Mesothelial cell of epicardium (in vitro differentiated cells): ENCODE measurements around the gene ST7L. TPM values are rescaled to one million over a fixed set of nuclear protein-coding genes. Genes with fewer than 3 reads are reported as not detected.

ENCODE experiments used
- DNase-seq, 2 experiments: peaks; one replicate each; pipeline ENCODE4 v3.0.0; 2021; ENCODE audit warnings: low spot score in 2 of 2; ENCODE audit not compliant: unreplicated experiment in 2 of 2
- H3K27ac Mint-ChIP-seq: 2 replicates; pipeline ENCODE4 v1.8.0; 2021; ENCODE audit warnings: mixed read lengths
- H3K27me3 Mint-ChIP-seq: 2 replicates; pipeline ENCODE4 v1.8.0; 2021; ENCODE audit warnings: low read depth, mixed read lengths
- H3K36me3 Mint-ChIP-seq: 2 replicates; pipeline ENCODE4 v1.8.0; 2021; ENCODE audit warnings: mixed read lengths
- H3K4me1 Mint-ChIP-seq: 2 replicates; pipeline ENCODE4 v1.8.0; 2021; ENCODE audit warnings: mixed read lengths
- H3K4me3 Mint-ChIP-seq: 2 replicates; pipeline ENCODE4 v1.8.0; 2021; ENCODE audit warnings: mild to moderate bottlenecking, moderate library complexity, mixed read lengths
- H3K9me3 Mint-ChIP-seq: 2 replicates; pipeline ENCODE4 v1.8.0; 2021; ENCODE audit warnings: mixed read lengths
- CTCF ChIP-seq: fragments of 200-600 bp; sonication (generic); IDR thresholded peaks from one replicate; pipeline ENCODE4 v1.5.0; 2021; ENCODE audit warnings: antibody characterized with exemption; ENCODE audit not compliant: unreplicated experiment
- total RNA-seq: library from RNA; stranded (reverse); gene quantifications from 3 replicates; pipeline ENCODE4 v1.2.1, GENCODE V29; 2021

ST7L gene
- total RNA-seq, 1 donor from 2014 or later: 27.6 TPM

- peak overlapping the region; percentile 84 for H3K4me3 Mint-ChIP-seq
- no peak for DNase-seq
- no peak for TF ChIP-seq CTCF
- H3K27ac Mint-ChIP-seq: peak overlapping the region; percentile 93
- H3K9me3 Mint-ChIP-seq: no peaks in the 10 kb centered on the region
- H3K27me3 Mint-ChIP-seq: peaks cover 28% of the 10 kb centered on the region
- H3K36me3 Mint-ChIP-seq: peaks cover 2% of the 10 kb centered on the region
- peaks cover 72% of the 10 kb centered on the region for H3K4me1 Mint-ChIP-seq
These were observed 109.2 kb downstream of the ST7L start for GRCh38 chr1:112509660-112510178.

- H3K4me1 Mint-ChIP-seq: peaks cover 72% of the 10 kb centered on the region
- peaks cover 30% of the 10 kb centered on the region for H3K27me3 Mint-ChIP-seq
- H3K9me3 Mint-ChIP-seq: no peaks in the 10 kb centered on the region
- no peak for TF ChIP-seq CTCF
- DNase-seq: peak in 1 of 2 experiments; percentile 59
- H3K36me3 Mint-ChIP-seq: peaks cover 2% of the 10 kb centered on the region
- peak overlapping the region; percentile 84 for H3K4me3 Mint-ChIP-seq
- H3K27ac Mint-ChIP-seq: peak overlapping the region; percentile 93
These were observed 109.8 kb downstream of the ST7L start for GRCh38 chr1:112509005-112509659.

- no peak for TF ChIP-seq CTCF
- H3K9me3 Mint-ChIP-seq: no peaks in the 10 kb centered on the region
- H3K36me3 Mint-ChIP-seq: no peaks in the 10 kb centered on the region
- H3K4me1 Mint-ChIP-seq: peaks cover 72% of the 10 kb centered on the region
- DNase-seq: peak in 1 of 2 experiments; percentile 66
- H3K4me3 Mint-ChIP-seq: peak within 1 kb of the TSS; percentile 84
- H3K27me3 Mint-ChIP-seq: peaks cover 33% of the 10 kb centered on the region
- H3K27ac Mint-ChIP-seq: peak within 1 kb of the TSS; percentile 93
These were observed 110.5 kb downstream of the ST7L start, which contains the start of gene WNT2B for GRCh38 chr1:112508278-112509004. TSS of gene WNT2B (plus strand) at chr1:112508965. CDS start at chr1:112509263, 298 bp downstream.

- peak overlapping the region; percentile 68 for H3K27ac Mint-ChIP-seq
- peaks cover 73% of the 10 kb centered on the region for H3K4me1 Mint-ChIP-seq
- DNase-seq: peak in 1 of 2 experiments; percentile 65
- TF ChIP-seq CTCF: no peak
- H3K9me3 Mint-ChIP-seq: no peaks in the 10 kb centered on the region
- no peaks in the 10 kb centered on the region for H3K36me3 Mint-ChIP-seq
- H3K4me3 Mint-ChIP-seq: peak overlapping the region; percentile 79
- H3K27me3 Mint-ChIP-seq: peaks cover 38% of the 10 kb centered on the region
These were observed 111.0 kb downstream of the ST7L start for GRCh38 chr1:112507921-112508277.

GRCh38 chr1:112507336-112507735 is 111.6 kb downstream of the ST7L start:
- H3K36me3 Mint-ChIP-seq: no peaks in the 10 kb centered on the region
- no peak for DNase-seq
- H3K27me3 Mint-ChIP-seq: peaks cover 43% of the 10 kb centered on the region
- H3K9me3 Mint-ChIP-seq: no peaks in the 10 kb centered on the region
- no peak for TF ChIP-seq CTCF
- peak overlapping the region; percentile 68 for H3K27ac Mint-ChIP-seq
- peaks cover 73% of the 10 kb centered on the region for H3K4me1 Mint-ChIP-seq
- peak overlapping the region; percentile 79 for H3K4me3 Mint-ChIP-seq
